Measurements from ENCODE around the gene FREM1. TPM values are rescaled to one million over a fixed set of nuclear protein-coding genes. Genes with fewer than 3 reads are reported as not detected.

The FREM1 gene
- total and polyA plus RNA-seq, 2 of the 13 experiments (the other 11 are each of a cell fraction or from before 2014, with no cell fraction given) = 64.3 to 202 TPM

DNA sequence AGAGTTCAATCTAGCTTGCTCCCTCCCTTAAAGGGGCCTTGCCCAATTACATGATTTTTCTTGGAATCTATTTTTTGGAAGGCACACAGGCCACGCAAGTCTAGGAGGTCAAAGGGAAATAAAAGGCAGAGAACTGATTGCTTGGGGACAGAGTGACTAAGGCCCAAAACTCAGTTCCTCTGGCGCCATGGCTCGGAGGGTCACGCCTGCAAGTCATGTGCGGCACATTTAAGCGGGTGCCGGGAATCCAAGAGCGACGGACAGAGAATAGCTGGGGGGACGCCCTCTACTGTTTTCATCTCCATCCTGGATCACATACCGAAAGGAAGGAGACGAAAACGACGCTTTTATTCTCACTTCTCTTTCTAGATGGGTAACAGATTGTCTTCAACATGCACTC is 78.6 kb downstream of the FREM1 start:
- DNase-seq (ENCODE audit: low spot score) = no peak
- H3K4me3 ChIP-seq (replicated peaks in 1 of 3; ENCODE audit: insufficient read depth in 1 of 3, low read depth in 2 of 3, low read length in 3 of 3) = no peak overlapping the region
- H3K27ac ChIP-seq (ENCODE audit: extremely low read length, insufficient read depth, low read length) = no peak overlapping the region
- H3K36me3 ChIP-seq (replicated peaks in 1 of 2; ENCODE audit: control insufficient read depth in 1 of 2, insufficient read depth in 2 of 2, low read length in 2 of 2) = peaks cover 8 to 86% of the 10 kb centered on the region in 2 experiments
- intact Hi-C loops (cut with micrococcal nuclease; ENCODE audit: unreplicated experiment) (no loop called here), in situ Hi-C loops (cut with HindIII; ENCODE audit: extremely low pct_ligation_motif_present, low pct_unique_long_range_greater_than_20kb) (no loop called here)
- no TSS peak for BruUV-seq (replicated peaks)
- H3K27me3 ChIP-seq (ENCODE audit: control insufficient read depth in 1 of 2, insufficient read depth in 2 of 2, low read length in 2 of 2) = no peaks in the 10 kb centered on the region
- TF ChIP-seq, protein P1, sequence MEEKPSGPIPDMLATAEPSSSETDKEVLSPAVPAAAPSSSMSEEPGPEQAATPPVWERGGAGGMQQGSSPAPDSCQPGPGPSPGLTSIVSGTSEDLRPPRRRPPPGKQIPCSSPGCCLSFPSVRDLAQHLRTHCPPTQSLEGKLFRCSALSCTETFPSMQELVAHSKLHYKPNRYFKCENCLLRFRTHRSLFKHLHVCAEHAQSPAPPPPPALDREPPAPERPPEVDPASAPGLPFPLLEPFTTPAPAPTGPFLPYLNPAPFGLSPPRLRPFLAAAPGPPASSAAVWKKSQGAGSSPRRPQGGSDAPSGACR (CRISPR knock-in tag; IDR thresholded peaks at IDR 0.05) = no peak
- TF ChIP-seq, protein P2, sequence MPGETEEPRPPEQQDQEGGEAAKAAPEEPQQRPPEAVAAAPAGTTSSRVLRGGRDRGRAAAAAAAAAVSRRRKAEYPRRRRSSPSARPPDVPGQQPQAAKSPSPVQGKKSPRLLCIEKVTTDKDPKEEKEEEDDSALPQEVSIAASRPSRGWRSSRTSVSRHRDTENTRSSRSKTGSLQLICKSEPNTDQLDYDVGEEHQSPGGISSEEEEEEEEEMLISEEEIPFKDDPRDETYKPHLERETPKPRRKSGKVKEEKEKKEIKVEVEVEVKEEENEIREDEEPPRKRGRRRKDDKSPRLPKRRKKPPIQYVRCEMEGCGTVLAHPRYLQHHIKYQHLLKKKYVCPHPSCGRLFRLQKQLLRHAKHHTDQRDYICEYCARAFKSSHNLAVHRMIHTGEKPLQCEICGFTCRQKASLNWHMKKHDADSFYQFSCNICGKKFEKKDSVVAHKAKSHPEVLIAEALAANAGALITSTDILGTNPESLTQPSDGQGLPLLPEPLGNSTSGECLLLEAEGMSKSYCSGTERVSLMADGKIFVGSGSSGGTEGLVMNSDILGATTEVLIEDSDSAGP (CRISPR knock-in tag; IDR thresholded peaks at IDR 0.05; ENCODE audit: borderline replicate concordance) = 0 out of 2 replicates have a peak, but pooled peaks have one; percentile 20
- H2AFZ ChIP-seq (ENCODE audit: low read length) = no peak overlapping the region
- no peaks in the 10 kb centered on the region for H3K4me1 ChIP-seq (ENCODE audit: insufficient read depth, low read length)
- 98% methylated on average over 14 of the region's 14 CpGs for WGBS (ENCODE audit: low lambda C conversion rate)
- no peak overlapping the region for H3K4me2 ChIP-seq (ENCODE audit: low read depth, low read length)
- H3K9ac ChIP-seq (ENCODE audit: insufficient read depth, low read depth, low read length) = no peak overlapping the region
- CTCF ChIA-PET (ENCODE audit: low intra/inter-chr PET ratio, low total read pairs) = no interaction called here
- POLR2A ChIA-PET = no interaction called here
- no peaks in the 10 kb centered on the region for H3K9me3 ChIP-seq (ENCODE audit: low read length)
- no peak for ATAC-seq
- H4K20me1 ChIP-seq (ENCODE audit: insufficient read depth, low read length) = 0 out of 2 replicates have a peak, but pooled peaks cover 5% of the 10 kb centered on the region
- no peaks in the 10 kb centered on the region for H3K79me2 ChIP-seq (ENCODE audit: insufficient read depth, low read length)
- no peak for FAIRE-seq

DNA sequence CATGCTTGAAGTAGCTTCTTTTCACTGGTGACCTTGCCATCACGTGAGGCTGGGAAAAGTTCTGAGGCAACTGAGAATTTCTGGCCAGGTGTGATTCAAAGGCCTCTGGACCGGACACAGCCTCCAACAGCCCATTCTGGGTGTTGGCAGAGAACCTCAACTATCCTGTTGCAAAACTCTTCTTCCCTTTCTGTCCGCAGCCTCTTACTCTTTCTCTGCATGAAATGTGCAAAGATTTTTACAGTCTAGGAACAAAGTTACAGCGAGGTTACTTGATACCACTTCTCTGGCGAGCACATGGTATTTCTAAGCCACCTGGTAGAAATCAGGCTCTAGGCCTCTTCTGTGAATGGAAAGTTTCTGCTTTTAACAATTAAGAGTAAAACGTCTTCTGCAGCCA is 79.2 kb downstream of the FREM1 start:
- Histone ChIP-seq H3K27ac (ENCODE audit: extremely low read length, insufficient read depth, low read length) (no peak overlapping the region), H3K36me3 (replicated peaks in 1 of 2; ENCODE audit: control insufficient read depth in 1 of 2, insufficient read depth in 2 of 2, low read length in 2 of 2) (peaks cover 9 to 88% of the 10 kb centered on the region in 2 experiments), H3K79me2 (ENCODE audit: insufficient read depth, low read length) (no peaks in the 10 kb centered on the region), H3K4me3 (replicated peaks in 1 of 3; ENCODE audit: insufficient read depth in 1 of 3, low read depth in 2 of 3, low read length in 3 of 3) (no peak overlapping the region), H3K4me1 (ENCODE audit: insufficient read depth, low read length) (no peaks in the 10 kb centered on the region), H3K27me3 (ENCODE audit: control insufficient read depth in 1 of 2, insufficient read depth in 2 of 2, low read length in 2 of 2) (no peaks in the 10 kb centered on the region), H2AFZ (ENCODE audit: low read length) (no peak overlapping the region), H3K9me3 (ENCODE audit: low read length) (no peaks in the 10 kb centered on the region), H3K4me2 (ENCODE audit: low read depth, low read length) (no peak overlapping the region), H4K20me1 (ENCODE audit: insufficient read depth, low read length) (0 out of 2 replicates have a peak, but pooled peaks cover 5% of the 10 kb centered on the region), H3K9ac (ENCODE audit: insufficient read depth, low read depth, low read length) (no peak overlapping the region)
- WGBS (ENCODE audit: low lambda C conversion rate) = 95% methylated on average over 5 of the region's 6 CpGs
- DNase-seq (ENCODE audit: low spot score) = no peak
- BruUV-seq (replicated peaks) = no TSS peak
- ChIA-PET CTCF (ENCODE audit: low intra/inter-chr PET ratio, low total read pairs) (no interaction called here), POLR2A (no interaction called here)
- intact Hi-C loops (cut with micrococcal nuclease; ENCODE audit: unreplicated experiment) = no loop called here
- ATAC-seq = no peak
- in situ Hi-C loops (cut with HindIII; ENCODE audit: extremely low pct_ligation_motif_present, low pct_unique_long_range_greater_than_20kb) = no loop called here
- FAIRE-seq = no peak
- TF ChIP-seq, protein P3, sequence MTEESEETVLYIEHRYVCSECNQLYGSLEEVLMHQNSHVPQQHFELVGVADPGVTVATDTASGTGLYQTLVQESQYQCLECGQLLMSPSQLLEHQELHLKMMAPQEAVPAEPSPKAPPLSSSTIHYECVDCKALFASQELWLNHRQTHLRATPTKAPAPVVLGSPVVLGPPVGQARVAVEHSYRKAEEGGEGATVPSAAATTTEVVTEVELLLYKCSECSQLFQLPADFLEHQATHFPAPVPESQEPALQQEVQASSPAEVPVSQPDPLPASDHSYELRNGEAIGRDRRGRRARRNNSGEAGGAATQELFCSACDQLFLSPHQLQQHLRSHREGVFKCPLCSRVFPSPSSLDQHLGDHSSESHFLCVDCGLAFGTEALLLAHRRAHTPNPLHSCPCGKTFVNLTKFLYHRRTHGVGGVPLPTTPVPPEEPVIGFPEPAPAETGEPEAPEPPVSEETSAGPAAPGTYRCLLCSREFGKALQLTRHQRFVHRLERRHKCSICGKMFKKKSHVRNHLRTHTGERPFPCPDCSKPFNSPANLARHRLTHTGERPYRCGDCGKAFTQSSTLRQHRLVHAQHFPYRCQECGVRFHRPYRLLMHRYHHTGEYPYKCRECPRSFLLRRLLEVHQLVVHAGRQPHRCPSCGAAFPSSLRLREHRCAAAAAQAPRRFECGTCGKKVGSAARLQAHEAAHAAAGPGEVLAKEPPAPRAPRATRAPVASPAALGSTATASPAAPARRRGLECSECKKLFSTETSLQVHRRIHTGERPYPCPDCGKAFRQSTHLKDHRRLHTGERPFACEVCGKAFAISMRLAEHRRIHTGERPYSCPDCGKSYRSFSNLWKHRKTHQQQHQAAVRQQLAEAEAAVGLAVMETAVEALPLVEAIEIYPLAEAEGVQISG (CRISPR knock-in tag; IDR thresholded peaks at IDR 0.05) = no peak
- no peak for TF ChIP-seq HNRNPLL (IDR thresholded peaks at IDR 0.05; ENCODE audit: low read depth, low read length, poor library complexity, severe bottlenecking)
- no peak for TF ChIP-seq MIXL1 (CRISPR knock-in tag; IDR thresholded peaks at IDR 0.05)
- TF ChIP-seq POGZ (CRISPR knock-in tag; IDR thresholded peaks at IDR 0.05) = no peak
- TF ChIP-seq SSRP1 (CRISPR knock-in tag; IDR thresholded peaks at IDR 0.05) = no peak
- no peak for TF ChIP-seq ZNF501 (CRISPR knock-in tag; IDR thresholded peaks at IDR 0.05)
- TF ChIP-seq ZNF138 (CRISPR knock-in tag; IDR thresholded peaks at IDR 0.05; ENCODE audit: low read depth) = no peak
- TF ChIP-seq, protein P4, sequence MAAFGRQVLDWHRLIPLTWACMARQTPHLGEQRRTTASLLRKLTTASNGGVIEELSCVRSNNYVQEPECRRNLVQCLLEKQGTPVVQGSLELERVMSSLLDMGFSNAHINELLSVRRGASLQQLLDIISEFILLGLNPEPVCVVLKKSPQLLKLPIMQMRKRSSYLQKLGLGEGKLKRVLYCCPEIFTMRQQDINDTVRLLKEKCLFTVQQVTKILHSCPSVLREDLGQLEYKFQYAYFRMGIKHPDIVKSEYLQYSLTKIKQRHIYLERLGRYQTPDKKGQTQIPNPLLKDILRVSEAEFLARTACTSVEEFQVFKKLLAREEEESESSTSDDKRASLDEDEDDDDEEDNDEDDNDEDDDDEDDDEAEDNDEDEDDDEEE (CRISPR knock-in tag; IDR thresholded peaks at IDR 0.05) = no peak
- no peak for TF ChIP-seq TEAD3 (CRISPR knock-in tag; optimal IDR thresholded peaks at IDR 0.05; ENCODE audit: borderline replicate concordance)
- no peak for TF ChIP-seq FOXC1 (CRISPR knock-in tag; IDR thresholded peaks at IDR 0.05; ENCODE audit: borderline replicate concordance)
- no peak for TF ChIP-seq ZNF333 (CRISPR knock-in tag; IDR thresholded peaks at IDR 0.05; ENCODE audit: borderline replicate concordance)
- TF ChIP-seq SAP130 (CRISPR knock-in tag; IDR thresholded peaks at IDR 0.05; ENCODE audit: low read depth) = no peak
